Ishikawa (cell line): ENCODE results near the gene PSMC2.

Source experiments
- CEBPB ChIP-seq: IDR thresholded peaks from 2 replicates; pipeline ENCODE4 v1.6.1; 2012
- CREB1 ChIP-seq: IDR thresholded peaks from 2 replicates; pipeline ENCODE4 v1.6.1; 2012; ENCODE audit warnings: low read depth
- EGR1 ChIP-seq: IDR thresholded peaks from 2 replicates; pipeline ENCODE4 v1.6.1; 2012
- EP300 ChIP-seq: IDR thresholded peaks from 2 replicates; pipeline ENCODE4 v1.6.1; 2012; ENCODE audit warnings: borderline replicate concordance
- FOXM1 ChIP-seq: IDR thresholded peaks from 2 replicates; pipeline ENCODE4 v1.6.1; 2012; ENCODE audit warnings: low read depth, borderline replicate concordance
- NFIC ChIP-seq: IDR thresholded peaks from 2 replicates; pipeline ENCODE4 v1.6.1; 2012
- RAD21 ChIP-seq: IDR thresholded peaks from 2 replicates; pipeline ENCODE4 v1.6.1; 2012; ENCODE audit warnings: low read depth
- TAF1 ChIP-seq: IDR thresholded peaks from 2 replicates; pipeline ENCODE4 v1.6.1; 2012; ENCODE audit warnings: low read depth, mild to moderate bottlenecking
- TCF12 ChIP-seq: IDR thresholded peaks from 2 replicates; pipeline ENCODE4 v1.6.1; 2012; ENCODE audit warnings: low read depth
- TEAD4 ChIP-seq: IDR thresholded peaks from 2 replicates; pipeline ENCODE4 v1.6.1; 2012
- YY1 ChIP-seq: IDR thresholded peaks from 2 replicates; pipeline ENCODE4 v1.6.1; 2012; ENCODE audit warnings: low read depth
- ZBTB7A ChIP-seq: IDR thresholded peaks from 2 replicates; pipeline ENCODE4 v1.6.1; 2012; ENCODE audit warnings: low read depth
- TF ChIP-seq, protein P1 (sequence below): IDR thresholded peaks from 2 replicates; pipeline ENCODE4 v1.6.1; 2012; ENCODE audit warnings: low read depth, mild to moderate bottlenecking
- TF ChIP-seq, protein P2 (sequence below): IDR thresholded peaks from 2 replicates; pipeline ENCODE4 v1.6.1; 2012
- TF ChIP-seq, protein P3 (sequence below): IDR thresholded peaks from 2 replicates; pipeline ENCODE4 v1.6.1; 2012

Gene PSMC2

DNA sequence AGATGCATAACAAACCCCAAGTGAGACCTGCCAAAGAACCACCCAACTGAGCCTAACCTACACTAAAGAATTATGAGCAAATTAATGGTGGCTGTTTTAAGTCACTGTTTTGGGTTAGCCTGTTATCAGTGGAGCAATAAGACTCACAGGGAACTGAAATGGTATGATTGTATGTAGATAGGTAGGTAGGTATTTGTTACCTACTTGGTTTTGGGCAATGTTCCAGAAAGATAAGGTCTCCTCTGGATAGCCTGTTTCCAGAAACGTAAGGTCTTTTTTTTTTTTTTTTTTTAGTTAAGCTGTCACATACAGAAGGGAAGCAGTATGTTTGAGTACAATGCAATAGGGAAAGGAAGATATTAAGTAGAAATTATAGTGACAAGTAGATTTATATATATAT is 47.6 kb downstream of the PSMC2 start:
- TF ChIP-seq, protein P1, sequence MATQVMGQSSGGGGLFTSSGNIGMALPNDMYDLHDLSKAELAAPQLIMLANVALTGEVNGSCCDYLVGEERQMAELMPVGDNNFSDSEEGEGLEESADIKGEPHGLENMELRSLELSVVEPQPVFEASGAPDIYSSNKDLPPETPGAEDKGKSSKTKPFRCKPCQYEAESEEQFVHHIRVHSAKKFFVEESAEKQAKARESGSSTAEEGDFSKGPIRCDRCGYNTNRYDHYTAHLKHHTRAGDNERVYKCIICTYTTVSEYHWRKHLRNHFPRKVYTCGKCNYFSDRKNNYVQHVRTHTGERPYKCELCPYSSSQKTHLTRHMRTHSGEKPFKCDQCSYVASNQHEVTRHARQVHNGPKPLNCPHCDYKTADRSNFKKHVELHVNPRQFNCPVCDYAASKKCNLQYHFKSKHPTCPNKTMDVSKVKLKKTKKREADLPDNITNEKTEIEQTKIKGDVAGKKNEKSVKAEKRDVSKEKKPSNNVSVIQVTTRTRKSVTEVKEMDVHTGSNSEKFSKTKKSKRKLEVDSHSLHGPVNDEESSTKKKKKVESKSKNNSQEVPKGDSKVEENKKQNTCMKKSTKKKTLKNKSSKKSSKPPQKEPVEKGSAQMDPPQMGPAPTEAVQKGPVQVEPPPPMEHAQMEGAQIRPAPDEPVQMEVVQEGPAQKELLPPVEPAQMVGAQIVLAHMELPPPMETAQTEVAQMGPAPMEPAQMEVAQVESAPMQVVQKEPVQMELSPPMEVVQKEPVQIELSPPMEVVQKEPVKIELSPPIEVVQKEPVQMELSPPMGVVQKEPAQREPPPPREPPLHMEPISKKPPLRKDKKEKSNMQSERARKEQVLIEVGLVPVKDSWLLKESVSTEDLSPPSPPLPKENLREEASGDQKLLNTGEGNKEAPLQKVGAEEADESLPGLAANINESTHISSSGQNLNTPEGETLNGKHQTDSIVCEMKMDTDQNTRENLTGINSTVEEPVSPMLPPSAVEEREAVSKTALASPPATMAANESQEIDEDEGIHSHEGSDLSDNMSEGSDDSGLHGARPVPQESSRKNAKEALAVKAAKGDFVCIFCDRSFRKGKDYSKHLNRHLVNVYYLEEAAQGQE, result no peak
- no peak for TF ChIP-seq NFIC
- TF ChIP-seq EP300, result no peak
- TF ChIP-seq TCF12, result no peak

GRCh38 chr7:103396471-103396870 is 49.0 kb downstream of the PSMC2 start:
- TF ChIP-seq ZBTB7A (no peak), FOXM1 (no peak), TAF1 (no peak), NFIC (no peak), EP300 (no peak), CEBPB (no peak), RAD21 (no peak)
- TF ChIP-seq, protein P2, sequence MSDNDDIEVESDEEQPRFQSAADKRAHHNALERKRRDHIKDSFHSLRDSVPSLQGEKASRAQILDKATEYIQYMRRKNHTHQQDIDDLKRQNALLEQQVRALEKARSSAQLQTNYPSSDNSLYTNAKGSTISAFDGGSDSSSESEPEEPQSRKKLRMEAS, result no peak
- TF ChIP-seq, protein P3, sequence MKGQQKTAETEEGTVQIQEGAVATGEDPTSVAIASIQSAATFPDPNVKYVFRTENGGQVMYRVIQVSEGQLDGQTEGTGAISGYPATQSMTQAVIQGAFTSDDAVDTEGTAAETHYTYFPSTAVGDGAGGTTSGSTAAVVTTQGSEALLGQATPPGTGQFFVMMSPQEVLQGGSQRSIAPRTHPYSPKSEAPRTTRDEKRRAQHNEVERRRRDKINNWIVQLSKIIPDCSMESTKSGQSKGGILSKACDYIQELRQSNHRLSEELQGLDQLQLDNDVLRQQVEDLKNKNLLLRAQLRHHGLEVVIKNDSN, result no peak
- TF ChIP-seq, protein P1, result no peak

GRCh38 chr7:103398483-103399127 is 51.2 kb downstream of the PSMC2 start:
- TF ChIP-seq CREB1 (no peak), TAF1 (no peak), RAD21 (no peak), NFIC (no peak), YY1 (no peak), EGR1 (no peak), FOXM1 (no peak), TCF12 (no peak), CEBPB (no peak), EP300 (no peak), ZBTB7A (no peak)
- TF ChIP-seq, protein P2, result no peak
- TF ChIP-seq, protein P1, result no peak
- TF ChIP-seq, protein P3, result no peak

DNA sequence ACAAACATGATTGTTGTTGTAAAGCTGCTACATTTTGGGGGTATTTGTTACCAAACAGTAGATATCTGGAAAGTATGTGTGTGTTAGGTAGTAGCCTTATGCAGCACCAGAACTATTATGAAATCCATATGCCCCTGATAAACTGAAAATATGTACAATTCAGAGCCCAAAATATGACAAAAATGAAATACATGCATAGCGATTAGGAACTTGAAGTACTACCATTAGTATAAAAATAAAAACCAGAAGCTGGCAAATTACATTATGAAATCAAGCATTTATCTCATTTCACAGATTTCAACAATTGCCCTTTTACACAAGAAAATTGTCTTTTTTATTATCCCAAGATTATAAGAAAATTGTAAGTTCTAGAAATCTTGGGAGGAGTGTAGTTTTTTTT is 64.7 kb downstream of the PSMC2 start:
- TF ChIP-seq CREB1 (no peak), YY1 (no peak), ZBTB7A (no peak), CEBPB (no peak), RAD21 (no peak), TEAD4 (no peak), EP300 (no peak), TAF1 (no peak), EGR1 (no peak), FOXM1 (no peak), NFIC (no peak), TCF12 (no peak)
- TF ChIP-seq, protein P2, result no peak
- TF ChIP-seq, protein P3, result no peak
- TF ChIP-seq, protein P1, result no peak
